ENCODE data around the gene FABP7. TPM values are rescaled to one million over a fixed set of nuclear protein-coding genes. Genes with fewer than 3 reads are reported as not detected.

The FABP7 gene
- total RNA-seq, 4 donors from 2014 or later = not detected

DNA sequence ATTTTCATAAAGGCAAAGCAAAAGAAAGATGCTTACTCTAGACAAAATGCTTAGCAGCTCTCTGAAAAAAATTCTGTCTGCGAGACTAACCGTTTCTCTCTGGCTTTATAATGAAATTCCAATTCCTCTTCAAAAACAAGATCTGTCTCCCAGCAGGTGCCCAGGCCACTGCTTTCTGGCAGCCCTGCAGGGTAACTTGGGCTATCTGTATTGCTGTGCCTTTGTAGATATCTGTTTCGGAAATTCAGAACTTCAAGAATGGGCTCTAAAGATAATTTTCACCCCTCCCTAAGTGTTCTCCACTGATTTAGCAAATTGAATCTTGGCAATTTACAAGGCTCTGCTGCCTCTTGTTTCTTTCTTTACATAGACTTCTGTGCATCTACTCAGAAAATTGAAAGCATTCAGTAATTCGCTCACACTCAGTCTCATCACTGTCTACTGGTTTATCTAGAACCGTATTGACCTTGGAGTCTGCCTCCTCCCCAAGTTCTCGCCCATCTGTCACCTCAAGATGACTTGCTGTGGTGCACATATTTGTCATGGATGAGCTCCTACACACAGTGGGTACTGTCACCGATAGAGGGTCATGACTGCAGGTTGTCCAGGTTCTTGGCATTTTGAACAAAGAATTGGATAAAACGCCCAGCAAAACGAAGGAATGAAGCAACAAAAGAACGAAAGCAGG is 26.4 kb upstream of the FABP7 start:
- intact Hi-C loops (cut with DNase I) = no loop called here
- Histone ChIP-seq H3K4me3 (peak overlapping the region in 1 of 4 donors; percentile 17), H3K27me3 (no peaks in the 10 kb centered on the region), H3K27ac (replicated peaks in 1 of 4) (no peak overlapping the region), H3K36me3 (no peaks in the 10 kb centered on the region), H3K9me3 (no peaks in the 10 kb centered on the region), H3K4me1 (no peaks in the 10 kb centered on the region)
- DNase-seq (ENCODE audit: extremely low spot score) = no peak
- WGBS = 86% methylated on average over 10 of the region's 10 CpGs
- no peak for TF ChIP-seq POLR2A (IDR thresholded peaks at IDR 0.05; ENCODE audit: low read depth)
- TF ChIP-seq EP300 (IDR thresholded peaks at IDR 0.05) = no peak
- TF ChIP-seq, protein P1, sequence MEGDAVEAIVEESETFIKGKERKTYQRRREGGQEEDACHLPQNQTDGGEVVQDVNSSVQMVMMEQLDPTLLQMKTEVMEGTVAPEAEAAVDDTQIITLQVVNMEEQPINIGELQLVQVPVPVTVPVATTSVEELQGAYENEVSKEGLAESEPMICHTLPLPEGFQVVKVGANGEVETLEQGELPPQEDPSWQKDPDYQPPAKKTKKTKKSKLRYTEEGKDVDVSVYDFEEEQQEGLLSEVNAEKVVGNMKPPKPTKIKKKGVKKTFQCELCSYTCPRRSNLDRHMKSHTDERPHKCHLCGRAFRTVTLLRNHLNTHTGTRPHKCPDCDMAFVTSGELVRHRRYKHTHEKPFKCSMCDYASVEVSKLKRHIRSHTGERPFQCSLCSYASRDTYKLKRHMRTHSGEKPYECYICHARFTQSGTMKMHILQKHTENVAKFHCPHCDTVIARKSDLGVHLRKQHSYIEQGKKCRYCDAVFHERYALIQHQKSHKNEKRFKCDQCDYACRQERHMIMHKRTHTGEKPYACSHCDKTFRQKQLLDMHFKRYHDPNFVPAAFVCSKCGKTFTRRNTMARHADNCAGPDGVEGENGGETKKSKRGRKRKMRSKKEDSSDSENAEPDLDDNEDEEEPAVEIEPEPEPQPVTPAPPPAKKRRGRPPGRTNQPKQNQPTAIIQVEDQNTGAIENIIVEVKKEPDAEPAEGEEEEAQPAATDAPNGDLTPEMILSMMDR (IDR thresholded peaks at IDR 0.05) = no peak
- TF ChIP-seq POLR2AphosphoS5 (IDR thresholded peaks at IDR 0.05) = no peak

DNA sequence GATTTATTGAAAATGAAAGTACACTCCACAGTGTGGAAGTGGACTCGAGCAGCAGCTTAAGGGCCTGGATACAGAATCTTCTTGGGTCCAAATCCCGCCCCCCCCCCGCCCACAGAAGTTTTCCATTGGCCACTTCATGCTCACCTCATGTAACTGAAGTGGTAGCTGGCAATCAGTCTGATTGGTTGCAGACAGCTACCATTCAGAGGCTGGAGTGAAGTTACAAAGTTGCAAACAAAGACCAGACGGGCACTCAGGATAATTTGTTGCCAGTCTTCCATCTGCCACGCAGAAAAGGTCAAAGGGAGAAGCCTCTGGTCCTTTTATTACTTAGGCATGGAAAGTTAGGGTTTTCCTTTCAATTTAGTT is 25.8 kb upstream of the FABP7 start:
- no peaks in the 10 kb centered on the region for H3K4me1 ChIP-seq
- H3K36me3 ChIP-seq = no peaks in the 10 kb centered on the region
- 60% methylated on average over 5 of the region's 5 CpGs for WGBS
- intact Hi-C loops (cut with DNase I) = no loop called here
- no peak for DNase-seq (ENCODE audit: extremely low spot score)
- H3K4me3 ChIP-seq = peak overlapping the region in 1 of 4 donors; percentile 17
- TF ChIP-seq, protein P1 (IDR thresholded peaks at IDR 0.05) = no peak
- TF ChIP-seq POLR2A (IDR thresholded peaks at IDR 0.05; ENCODE audit: low read depth) (no peak), EP300 (IDR thresholded peaks at IDR 0.05) (no peak), POLR2AphosphoS5 (IDR thresholded peaks at IDR 0.05) (no peak)
- H3K27me3 ChIP-seq = no peaks in the 10 kb centered on the region
- H3K9me3 ChIP-seq = no peaks in the 10 kb centered on the region
- no peak overlapping the region for H3K27ac ChIP-seq (replicated peaks in 1 of 4)

DNA sequence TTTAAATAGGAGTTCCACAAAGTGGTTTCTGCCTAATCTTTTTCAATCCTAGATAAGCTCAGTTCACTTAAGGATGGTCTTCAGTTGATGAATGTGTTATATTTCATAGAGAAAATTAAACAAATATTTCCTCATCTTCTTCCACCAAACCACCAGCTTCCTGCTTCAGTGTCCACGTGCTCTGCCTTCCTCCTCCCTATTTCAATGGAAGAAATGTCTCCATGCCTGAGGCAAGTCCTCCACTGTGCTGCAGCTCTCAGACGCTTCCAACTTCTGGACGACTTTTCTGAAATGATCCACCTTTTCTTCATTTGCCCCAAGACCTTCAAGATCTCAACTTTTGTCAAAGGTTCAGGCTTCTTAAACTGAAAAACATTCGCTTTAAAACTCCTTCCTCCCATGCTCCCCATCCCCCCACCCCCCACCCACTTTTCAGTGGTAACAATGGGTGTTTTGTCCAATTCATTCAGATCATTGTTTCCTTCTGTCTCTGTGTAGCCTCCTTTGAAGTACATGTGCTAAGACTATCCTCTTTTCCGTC is 25.3 kb upstream of the FABP7 start:
- DNase-seq (ENCODE audit: extremely low spot score) = no peak
- H3K27ac ChIP-seq (replicated peaks in 1 of 4) = no peak overlapping the region
- H3K4me1 ChIP-seq = no peaks in the 10 kb centered on the region
- TF ChIP-seq, protein P1 (IDR thresholded peaks at IDR 0.05) = no peak
- H3K27me3 ChIP-seq = no peaks in the 10 kb centered on the region
- no peak overlapping the region for H3K4me3 ChIP-seq
- no peaks in the 10 kb centered on the region for H3K36me3 ChIP-seq
- 69% methylated on average over 5 of the region's 5 CpGs for WGBS
- intact Hi-C loops (cut with DNase I) = no loop called here
- no peaks in the 10 kb centered on the region for H3K9me3 ChIP-seq

DNA sequence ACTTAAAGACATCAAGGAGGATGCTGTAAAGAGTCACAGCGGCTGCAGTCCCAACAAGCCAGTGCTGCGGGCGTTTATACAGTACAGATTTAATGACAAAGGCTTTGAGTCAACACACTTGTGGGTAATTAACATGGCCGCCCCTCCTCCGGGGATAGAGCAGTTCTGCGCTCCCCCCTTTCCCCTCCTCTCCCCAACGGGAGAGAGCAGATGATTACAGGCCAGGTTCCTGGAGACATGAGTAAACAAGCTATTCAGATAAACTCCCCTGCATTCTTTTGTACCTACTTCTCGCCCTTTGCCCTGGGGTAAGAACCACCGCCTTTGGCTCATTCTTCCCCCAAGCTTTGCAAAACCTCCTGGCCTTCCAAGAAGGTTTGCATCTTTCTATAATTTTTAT is 23.6 kb upstream of the FABP7 start:
- intact Hi-C loops (cut with DNase I) = no loop called here

More for the DNA sequence above, 23.6 kb upstream of the FABP7 start:
- Histone ChIP-seq H3K4me3 (no peak overlapping the region), H3K9me3 (no peaks in the 10 kb centered on the region), H3K36me3 (no peaks in the 10 kb centered on the region), H3K4me1 (no peaks in the 10 kb centered on the region), H3K27ac (replicated peaks in 1 of 4) (no peak overlapping the region), H3K27me3 (no peaks in the 10 kb centered on the region)
- WGBS = 74% methylated on average over 9 of the region's 9 CpGs
- no peak for TF ChIP-seq POLR2AphosphoS5 (IDR thresholded peaks at IDR 0.05)
- TF ChIP-seq POLR2A (IDR thresholded peaks at IDR 0.05; ENCODE audit: low read depth) = no peak
- TF ChIP-seq, protein P1 (IDR thresholded peaks at IDR 0.05) = no peak
- no peak for TF ChIP-seq EP300 (IDR thresholded peaks at IDR 0.05)
- no peak for DNase-seq (ENCODE audit: extremely low spot score)

Data from esophagus muscularis mucosa (tissue), 4 donors.